Endometrial microvascular endothelial cells (primary cell): ENCODE measurements around the gene KPNA6. TPM values are rescaled to one million over a fixed set of nuclear protein-coding genes. Genes with fewer than 3 reads are reported as not detected.

Experiments
- total RNA-seq: library from RNA; depleted of rRNA; stranded (reverse); fragments of >200 nt; gene quantifications from one replicate; pipeline ENCODE4 v1.2.3, GENCODE V29; 2015; ENCODE audit errors: inconsistent ontology term

KPNA6 gene
- total RNA-seq, 1 donor from 2014 or later = 52.8 TPM

Other genes starting within 250 kb of the KPNA6 start
- 293 TPM for gene PTP4A2, start 169.7 kb upstream of the KPNA6 start, total RNA-seq
- gene KHDRBS1, start 94.2 kb upstream of the KPNA6 start, total RNA-seq = 106 TPM
- 19.7 TPM for gene TMEM39B, start 35.1 kb upstream of the KPNA6 start, total RNA-seq
- 69.8 TPM for gene TXLNA, start 71.6 kb downstream of the KPNA6 start, total RNA-seq
- 6.9 TPM for gene CCDC28B, start 92.5 kb downstream of the KPNA6 start, total RNA-seq
- gene IQCC, start 97.6 kb downstream of the KPNA6 start, total RNA-seq = 1.2 TPM
- gene DCDC2B, start 101.0 kb downstream of the KPNA6 start, total RNA-seq = not detected
- gene TMEM234, start 114.3 kb downstream of the KPNA6 start, total RNA-seq = 16.3 TPM
- 474 TPM for gene EIF3I, start 114.4 kb downstream of the KPNA6 start, total RNA-seq
- gene FAM167B, start 139.2 kb downstream of the KPNA6 start, total RNA-seq = 9.3 TPM
- not detected for gene LCK, start 143.2 kb downstream of the KPNA6 start, total RNA-seq
- 173 TPM for gene HDAC1, start 184.0 kb downstream of the KPNA6 start, total RNA-seq
- gene MARCKSL1, start 228.2 kb downstream of the KPNA6 start, total RNA-seq = 70.8 TPM